Right lobe of liver (tissue), 6 donors: ENCODE results near the gene RASSF8. TPM values are rescaled to one million over a fixed set of nuclear protein-coding genes. Genes with fewer than 3 reads are reported as not detected.

Experiments used
- ATAC-seq, 4 donors: fragments of 200-7000 bp; cut with Tn5 transposase; one replicate each; pipeline ENCODE4 v1.9.1; 2020; ENCODE audit warnings: mild to moderate bottlenecking in 4 of 4, moderate library complexity in 4 of 4
- DNase-seq, 3 donors: peaks; one replicate each; pipeline ENCODE4 v3.0.0-alpha.2; 2020
- H3K27ac ChIP-seq, 3 donors: fragments of 200-600 bp; one replicate each; pipeline ENCODE4 v1.8.0; 2022
- H3K27me3 ChIP-seq, 2 donors: fragments of 200-600 bp; one replicate each; pipeline ENCODE4 v1.8.0; 2022
- H3K36me3 ChIP-seq, 4 donors: fragments of 200-600 bp; sonication (generic) in 1 of 4; one replicate each; pipeline versions ENCODE4 v1.5.1 to v1.8.0; 2017 to 2022; ENCODE audit warnings: control low read depth in 1 of 4
- H3K4me1 ChIP-seq, 4 donors: fragments of 200-600 bp; sonication (generic) in 1 of 4; one replicate each; pipeline versions ENCODE4 v1.5.1 to v1.8.0; 2017 to 2022; ENCODE audit warnings: control low read depth in 1 of 4
- H3K4me3 ChIP-seq, 3 donors: fragments of 200-600 bp; one replicate each; pipeline ENCODE4 v1.8.0; 2022
- H3K9me3 ChIP-seq, 4 donors: fragments of 200-600 bp; sonication (generic) in 1 of 4; one replicate each; pipeline versions ENCODE4 v1.5.1 to v1.8.0; 2017 to 2022; ENCODE audit warnings: control low read depth in 1 of 4
- CTCF ChIP-seq, 4 donors: fragments of 200-600 bp in 3 of 4; fragments of 450-650 bp in 1 of 4; IDR thresholded peaks; one replicate each; pipeline versions ENCODE4 v1.5.1 to v1.8.0; 2016 to 2022; ENCODE audit warnings: antibody characterized with exemption in 4 of 4, mild to moderate bottlenecking in 2 of 4
- POLR2A ChIP-seq: fragments of 450-650 bp; IDR thresholded peaks from one replicate; pipeline ENCODE4 v1.6.1; 2017; ENCODE audit warnings: antibody characterized with exemption, mild to moderate bottlenecking
- WGBS: methylation state at CpG from one replicate; pipeline ENCODE4 v1.1.6; 2018; ENCODE audit warnings: low coverage, low lambda C conversion rate; ENCODE audit not compliant: insufficient coverage; ENCODE audit errors: missing lambda C conversion rate; 5-methylcytosine and 5-hydroxymethylcytosine counted together
- intact Hi-C, 2 donors: fragments of 100-400 bp; cut with DNase I; formaldehyde crosslinking; loops; one replicate each; pipeline versions ENCODE4 v1.11.2 to v1.14.1; 2022
- total RNA-seq, 6 experiments: library from RNA; depleted of rRNA in 2 of 6; stranded (reverse); fragments of >200 nt in 2 of 6; fragmentation: NEBNext Ultra II Directional in 3 of 6; extraction: Animal tissue kit (Norgen Biotek cat#: 25700) in 3 of 6; gene quantifications; one replicate each; pipeline versions ENCODE4 v1.1.0 to v1.2.4, GENCODE V29; 2016 to 2023
- donor health status: DM: no; HTN: yes; CAD: no.
- donor health status: DM: no; HTN: no; CAD: no.
- donor health status: DM: no; HTN: no; CAD: no.
- donor health status: DM: no; HTN: yes; CAD: no.
- donor health status: DM: no; HTN: yes; CAD: no.

Gene RASSF8
- total RNA-seq, 6 experiments from 2014 or later, result 3.9 to 12.4 (median 7.3) TPM

- DNase-seq (no peak), ATAC-seq (no peak)
- Histone ChIP-seq H3K9me3 (no peaks in the 10 kb centered on the region), H3K4me3 (no peak overlapping the region), H3K36me3 (no peaks in the 10 kb centered on the region), H3K27ac (no peak overlapping the region), H3K27me3 (no peaks in the 10 kb centered on the region), H3K4me1 (peaks cover 0 to 7% (median 0%) of the 10 kb centered on the region in 4 donors)
- TF ChIP-seq POLR2A (no peak), CTCF (IDR thresholded peaks at IDR 0.05) (no peak)
- intact Hi-C loops, result no loop called here
- WGBS, result 48% methylated on average over 4 of the region's 4 CpGs
Measured at GRCh38 chr12:25960961-25961360, 2.5 kb downstream of the RASSF8 start.

GRCh38 chr12:25962932-25963525 is 4.5 kb downstream of the RASSF8 start:
- intact Hi-C loops, result no loop called here
- 86% methylated on average over 4 of the region's 4 CpGs for WGBS
- H3K36me3 ChIP-seq, result no peaks in the 10 kb centered on the region
- ATAC-seq (no peak), DNase-seq (no peak)
- no peaks in the 10 kb centered on the region for H3K9me3 ChIP-seq
- H3K27ac ChIP-seq, result no peak overlapping the region
- peaks cover 0 to 7% (median 0%) of the 10 kb centered on the region in 4 donors for H3K4me1 ChIP-seq
- no peaks in the 10 kb centered on the region for H3K27me3 ChIP-seq
- H3K4me3 ChIP-seq, result no peak overlapping the region
- no peak for TF ChIP-seq CTCF (IDR thresholded peaks at IDR 0.05)
- no peak for TF ChIP-seq POLR2A

GRCh38 chr12:25965682-25966081 is 7.2 kb downstream of the RASSF8 start:
- WGBS, result 83% methylated on average over 1 of the region's 1 CpG
- Histone ChIP-seq H3K4me3 (no peak overlapping the region), H3K27me3 (no peaks in the 10 kb centered on the region), H3K4me1 (no peaks in the 10 kb centered on the region), H3K36me3 (no peaks in the 10 kb centered on the region), H3K9me3 (no peaks in the 10 kb centered on the region), H3K27ac (no peak overlapping the region)
- TF ChIP-seq POLR2A (no peak), CTCF (IDR thresholded peaks at IDR 0.05) (no peak)
- no peak for DNase-seq
- ATAC-seq, result no peak
- intact Hi-C loops, result no loop called here

- Histone ChIP-seq H3K4me3 (no peak overlapping the region), H3K9me3 (no peaks in the 10 kb centered on the region), H3K36me3 (no peaks in the 10 kb centered on the region), H3K27ac (no peak overlapping the region), H3K27me3 (no peaks in the 10 kb centered on the region), H3K4me1 (no peaks in the 10 kb centered on the region)
- WGBS, result 61% methylated on average over 5 of the region's 5 CpGs
- DNase-seq (no peak), ATAC-seq (no peak)
- TF ChIP-seq POLR2A, result no peak
- no peak for TF ChIP-seq CTCF (IDR thresholded peaks at IDR 0.05)
- intact Hi-C loops, result no loop called here
Measured at GRCh38 chr12:25970082-25970481, 11.6 kb downstream of the RASSF8 start.
